ENCODE results near the gene MCC.
"Not testable (repeated sequence)": the region's sequence is repeated elsewhere in the genome, so short reads cannot be mapped to it uniquely, and the experiment has no call there.

Gene MCC

DNA sequence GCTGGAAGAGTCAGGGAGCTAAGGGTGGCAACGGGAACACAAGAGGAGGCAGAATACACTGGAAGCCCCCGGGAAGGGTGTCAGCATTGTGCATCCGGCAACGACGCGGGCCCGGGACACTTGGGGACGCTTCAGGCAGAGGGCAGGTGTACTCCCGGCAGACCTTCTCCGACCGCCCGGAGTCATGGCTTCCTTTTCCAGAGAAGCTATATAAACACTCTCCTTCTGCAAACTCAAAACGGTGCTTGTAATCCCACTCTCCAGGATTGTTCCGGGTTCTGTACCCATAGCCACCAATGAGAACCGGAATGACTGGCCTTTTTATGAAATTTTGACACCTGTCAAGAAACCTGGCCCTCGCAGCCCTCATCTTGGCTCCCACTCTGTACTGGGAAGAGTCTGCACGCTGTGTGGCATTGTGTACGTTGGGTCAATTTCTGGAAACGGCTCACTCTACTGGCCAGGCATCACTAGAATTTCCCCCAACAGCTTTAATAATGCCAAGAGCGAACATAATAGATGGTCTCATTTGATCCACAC, 462 bp upstream of the MCC start:
- no peak for DNase-seq (ENCODE audit: low spot score)
- in situ Hi-C loops (cut with MboI; ENCODE audit: low pct_unique_long_range_greater_than_20kb, low sequenced_read_pairs, unreplicated experiment): no loop called here
- TF ChIP-seq CTCF (IDR thresholded peaks at IDR 0.05; ENCODE audit: extremely low read depth, insufficient read depth, missing control alignments): no peak

GRCh38 chr5:113487416-113487780, 855 bp downstream of the MCC start:
- DNase-seq (ENCODE audit: low spot score): peak; percentile 31
- no peak for TF ChIP-seq CTCF (IDR thresholded peaks at IDR 0.05; ENCODE audit: extremely low read depth, insufficient read depth, missing control alignments)
- in situ Hi-C loops (cut with MboI; ENCODE audit: low pct_unique_long_range_greater_than_20kb, low sequenced_read_pairs, unreplicated experiment): no loop called here

GRCh38 chr5:113480243-113480642, 8.0 kb downstream of the MCC start:
- in situ Hi-C loops (cut with MboI; ENCODE audit: low pct_unique_long_range_greater_than_20kb, low sequenced_read_pairs, unreplicated experiment): no loop called here
- no peak for TF ChIP-seq CTCF (IDR thresholded peaks at IDR 0.05; ENCODE audit: extremely low read depth, insufficient read depth, missing control alignments)
- DNase-seq (ENCODE audit: low spot score): peak; percentile 2

DNA sequence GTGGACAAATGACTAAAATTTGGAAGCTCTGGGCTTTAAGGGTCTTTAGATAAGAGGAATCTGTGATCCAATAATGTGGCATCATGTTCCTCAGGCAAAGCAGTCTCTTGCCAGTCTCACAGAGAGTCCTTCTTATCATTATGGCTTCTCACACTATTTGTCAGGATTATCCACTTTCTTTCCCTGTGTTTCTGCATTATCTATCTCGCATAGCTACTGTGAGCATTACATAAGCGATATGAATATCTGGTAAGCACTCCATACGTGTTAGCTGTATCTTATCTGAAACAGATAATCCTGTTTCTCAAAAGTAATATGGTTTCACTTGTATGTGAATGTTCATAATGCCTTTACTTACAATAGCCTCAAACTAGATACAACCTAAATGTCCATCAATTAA, 9.6 kb downstream of the MCC start:
- in situ Hi-C loops (cut with MboI; ENCODE audit: low pct_unique_long_range_greater_than_20kb, low sequenced_read_pairs, unreplicated experiment): no loop called here
- DNase-seq (ENCODE audit: low spot score): no peak
- TF ChIP-seq CTCF (IDR thresholded peaks at IDR 0.05; ENCODE audit: extremely low read depth, insufficient read depth, missing control alignments): no peak

- in situ Hi-C loops (cut with MboI; ENCODE audit: low pct_unique_long_range_greater_than_20kb, low sequenced_read_pairs, unreplicated experiment): no loop called here
- no peak for TF ChIP-seq CTCF (IDR thresholded peaks at IDR 0.05; ENCODE audit: extremely low read depth, insufficient read depth, missing control alignments)
- DNase-seq (ENCODE audit: low spot score): no peak
These were observed 14.0 kb downstream of the MCC start for GRCh38 chr5:113474100-113474728.

GRCh38 chr5:113463032-113463431, 25.2 kb downstream of the MCC start:
- in situ Hi-C loops (cut with MboI; ENCODE audit: low pct_unique_long_range_greater_than_20kb, low sequenced_read_pairs, unreplicated experiment): no loop called here

DNA sequence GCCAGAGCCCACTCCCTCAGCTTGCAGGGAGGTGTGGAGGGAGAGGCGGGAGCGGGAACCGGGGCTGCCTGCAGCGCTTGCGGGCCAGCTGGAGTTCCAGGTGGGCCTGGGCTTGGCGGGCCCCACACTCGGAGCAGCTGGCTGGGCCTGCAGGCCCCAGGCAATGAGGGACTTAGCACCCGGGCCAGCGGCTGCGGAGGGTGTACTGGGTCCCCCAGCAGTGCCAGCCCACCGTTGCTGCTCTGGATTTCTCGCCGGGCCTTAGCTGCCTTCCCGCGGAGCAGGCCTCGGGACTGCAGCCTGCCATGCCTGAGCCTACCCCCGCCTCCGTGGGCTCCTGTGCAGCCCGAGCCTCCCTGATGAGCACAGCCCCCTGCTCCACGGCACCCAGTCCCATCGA, 31.1 kb downstream of the MCC start:
- in situ Hi-C loops (cut with MboI; ENCODE audit: low pct_unique_long_range_greater_than_20kb, low sequenced_read_pairs, unreplicated experiment); DNase-seq (ENCODE audit: low spot score): not testable (repeated sequence)

More at GRCh38 chr5:113463032-113463431, 25.2 kb downstream of the MCC start:
- DNase-seq (ENCODE audit: low spot score): no peak
- no peak for TF ChIP-seq CTCF (IDR thresholded peaks at IDR 0.05; ENCODE audit: extremely low read depth, insufficient read depth, missing control alignments)
